GM10266 (cell line): ENCODE measurements around the gene FUT9.

Experiments used
- DNase-seq: peaks from one replicate; pipeline ENCODE4 v3.0.0; 2012; ENCODE audit errors: extremely low spot score
- TF ChIP-seq, protein P1 (sequence below): IDR thresholded peaks from 2 replicates; pipeline ENCODE4 v1.5.1; 2012; ENCODE audit warnings: mild to moderate bottlenecking, low read depth; ENCODE audit not compliant: control insufficient read depth, insufficient read depth; ENCODE audit errors: missing control alignments

The FUT9 gene

GRCh38 chr6:96001891-96002575 is 13.7 kb upstream of the FUT9 start:
- no peak for DNase-seq
- TF ChIP-seq, protein P1, sequence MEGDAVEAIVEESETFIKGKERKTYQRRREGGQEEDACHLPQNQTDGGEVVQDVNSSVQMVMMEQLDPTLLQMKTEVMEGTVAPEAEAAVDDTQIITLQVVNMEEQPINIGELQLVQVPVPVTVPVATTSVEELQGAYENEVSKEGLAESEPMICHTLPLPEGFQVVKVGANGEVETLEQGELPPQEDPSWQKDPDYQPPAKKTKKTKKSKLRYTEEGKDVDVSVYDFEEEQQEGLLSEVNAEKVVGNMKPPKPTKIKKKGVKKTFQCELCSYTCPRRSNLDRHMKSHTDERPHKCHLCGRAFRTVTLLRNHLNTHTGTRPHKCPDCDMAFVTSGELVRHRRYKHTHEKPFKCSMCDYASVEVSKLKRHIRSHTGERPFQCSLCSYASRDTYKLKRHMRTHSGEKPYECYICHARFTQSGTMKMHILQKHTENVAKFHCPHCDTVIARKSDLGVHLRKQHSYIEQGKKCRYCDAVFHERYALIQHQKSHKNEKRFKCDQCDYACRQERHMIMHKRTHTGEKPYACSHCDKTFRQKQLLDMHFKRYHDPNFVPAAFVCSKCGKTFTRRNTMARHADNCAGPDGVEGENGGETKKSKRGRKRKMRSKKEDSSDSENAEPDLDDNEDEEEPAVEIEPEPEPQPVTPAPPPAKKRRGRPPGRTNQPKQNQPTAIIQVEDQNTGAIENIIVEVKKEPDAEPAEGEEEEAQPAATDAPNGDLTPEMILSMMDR = no peak

DNA sequence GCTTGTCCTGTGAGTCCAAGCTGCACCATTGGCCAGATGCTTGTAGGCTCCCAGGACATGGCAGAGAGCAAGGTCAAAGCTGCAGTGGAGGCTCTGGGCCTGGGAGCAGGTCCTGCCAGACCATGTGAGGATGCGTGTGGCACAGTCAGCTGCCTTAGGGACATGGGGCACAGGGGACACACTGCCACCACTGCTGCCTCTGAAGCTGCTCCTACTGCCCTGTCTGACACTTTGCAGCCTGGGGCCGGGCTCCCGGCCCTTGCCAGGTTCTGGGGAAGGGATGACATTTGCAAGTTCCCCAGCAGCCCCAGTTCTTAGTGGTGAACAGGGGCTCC is 13.2 kb upstream of the FUT9 start:
- TF ChIP-seq, protein P1 = no peak

DNA sequence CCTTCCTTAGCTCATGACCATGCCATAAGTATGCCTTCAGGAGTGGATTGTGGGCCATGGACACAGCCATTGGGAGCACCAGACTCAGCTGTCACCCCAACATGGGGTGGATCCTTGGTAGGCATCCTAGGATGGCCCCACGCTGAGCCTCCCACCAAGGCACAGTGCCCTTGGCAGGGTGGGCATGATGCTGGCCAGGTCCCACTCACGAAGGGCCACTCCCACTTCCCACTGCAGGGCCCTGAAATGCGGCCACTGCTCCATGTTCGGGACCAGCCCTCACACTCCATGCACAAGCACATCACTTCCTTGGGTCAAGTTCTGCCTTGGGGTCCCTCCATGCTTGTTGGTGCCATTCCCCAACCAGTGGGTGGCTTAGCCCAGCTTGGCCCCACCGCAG is 12.9 kb upstream of the FUT9 start:
- TF ChIP-seq, protein P1 = no peak
- DNase-seq = no peak

More for the DNA sequence above, 13.2 kb upstream of the FUT9 start:
- no peak for DNase-seq

- TF ChIP-seq, protein P1 = no peak
- DNase-seq = no peak
Observed at GRCh38 chr6:96007663-96008062, 8.1 kb upstream of the FUT9 start.

DNA sequence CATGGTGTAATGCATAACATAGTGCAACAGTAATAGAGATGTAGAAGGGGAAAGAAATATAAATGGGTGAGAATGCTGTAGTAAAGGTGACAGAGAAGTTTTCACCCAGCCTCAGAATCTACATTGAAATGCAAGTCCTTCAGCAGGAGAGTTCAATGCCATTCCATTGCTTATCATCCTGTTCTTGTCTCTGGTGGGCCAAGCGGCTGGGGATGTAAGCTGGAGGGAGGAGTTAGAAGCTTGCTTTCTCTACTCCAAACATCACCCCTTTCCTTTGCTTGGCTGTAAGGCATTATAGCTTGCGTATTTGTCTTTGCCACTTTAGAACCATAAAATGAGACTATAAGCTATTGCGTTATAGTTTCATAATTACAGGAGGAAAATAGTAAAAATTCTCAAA is 2.2 kb upstream of the FUT9 start:
- no peak for DNase-seq
- TF ChIP-seq, protein P1 = no peak

DNA sequence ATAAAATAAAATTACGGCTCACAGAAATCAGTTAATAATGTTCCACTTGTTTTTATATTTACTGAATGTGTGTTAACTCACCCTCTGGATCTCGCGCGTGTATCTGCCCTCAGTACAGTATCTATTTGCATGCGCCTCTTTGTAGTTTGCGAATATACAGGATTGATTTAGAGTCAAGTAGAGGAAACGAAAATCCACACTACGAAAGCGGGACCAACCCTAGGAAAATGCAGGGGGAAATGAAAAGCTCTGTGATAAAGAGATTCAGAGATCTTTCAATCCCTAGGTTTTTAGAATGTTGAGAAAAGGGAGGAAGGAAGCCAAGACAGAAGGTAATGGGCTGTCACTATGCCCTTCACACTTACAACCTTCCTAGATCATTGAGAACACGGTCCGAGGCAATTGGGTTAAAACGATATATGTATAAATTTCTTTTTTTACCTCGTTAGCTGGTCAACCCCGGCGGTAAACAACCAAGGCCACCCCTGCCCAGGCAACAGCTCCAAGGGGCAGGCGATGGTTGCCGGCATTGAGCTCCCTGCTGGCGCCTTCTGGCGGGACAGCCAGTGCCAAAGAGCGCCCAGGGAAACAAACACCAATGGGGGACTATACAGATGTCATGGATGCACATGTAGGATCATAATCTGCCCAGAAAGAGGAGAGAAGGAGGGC is 792 bp upstream of the FUT9 start:
- TF ChIP-seq, protein P1 = no peak
- no peak for DNase-seq

DNA sequence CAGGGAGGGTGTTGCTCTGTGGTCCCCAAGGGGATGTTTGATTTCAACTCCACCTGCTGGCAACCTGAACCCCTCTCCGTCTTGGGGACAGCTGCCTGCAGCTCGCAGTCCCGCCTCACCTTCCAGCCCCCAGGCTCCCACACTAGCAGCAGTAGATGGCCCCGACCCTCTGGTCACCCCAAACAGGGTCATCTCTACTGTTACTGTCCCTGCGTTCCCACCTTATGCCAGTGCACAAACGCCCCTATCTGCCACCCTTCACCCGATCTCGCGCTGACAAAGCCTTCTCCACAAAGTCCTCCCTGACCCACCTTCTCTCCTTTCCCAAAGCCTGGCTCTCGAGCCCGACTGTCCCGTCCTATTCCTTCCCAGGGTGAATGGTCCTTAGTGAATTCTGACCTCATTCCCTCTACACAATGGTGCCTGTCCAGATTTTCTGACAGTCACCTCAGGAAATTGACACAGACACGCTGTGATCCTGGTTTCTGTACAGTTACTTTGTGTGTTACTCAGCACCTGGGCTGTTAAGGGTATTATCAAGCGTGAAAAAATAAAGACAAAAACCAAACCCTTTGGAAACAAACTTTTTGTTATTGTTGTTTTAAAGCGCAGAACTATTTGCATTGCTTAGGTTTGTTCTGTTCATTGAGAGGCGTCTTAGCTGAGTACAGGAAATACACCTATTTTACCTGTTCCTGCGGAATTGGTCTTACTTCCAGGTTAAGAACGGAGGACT is 728 bp downstream of the FUT9 start:
- DNase-seq = no peak
- TF ChIP-seq, protein P1 = no peak
